IMR-90 (cell line): ENCODE results near the gene DLL1.

Experiments
- BHLHE40 ChIP-seq: fragments of 150-350 bp; IDR thresholded peaks from 2 replicates; pipeline ENCODE4 v1.6.1; 2016; ENCODE audit warnings: mild to moderate bottlenecking, low read depth, low read length
- RAD21 ChIP-seq: IDR thresholded peaks from 2 replicates; pipeline ENCODE4 v1.6.1; 2012; ENCODE audit warnings: low read length, improper control_type of control experiment
- TF ChIP-seq, protein P1 (sequence below): conservative IDR thresholded peaks from 2 replicates; pipeline ENCODE4 v1.5.1; 2012; ENCODE audit warnings: mild to moderate bottlenecking, low read depth, low read length, improper control_type of control experiment

DNA sequence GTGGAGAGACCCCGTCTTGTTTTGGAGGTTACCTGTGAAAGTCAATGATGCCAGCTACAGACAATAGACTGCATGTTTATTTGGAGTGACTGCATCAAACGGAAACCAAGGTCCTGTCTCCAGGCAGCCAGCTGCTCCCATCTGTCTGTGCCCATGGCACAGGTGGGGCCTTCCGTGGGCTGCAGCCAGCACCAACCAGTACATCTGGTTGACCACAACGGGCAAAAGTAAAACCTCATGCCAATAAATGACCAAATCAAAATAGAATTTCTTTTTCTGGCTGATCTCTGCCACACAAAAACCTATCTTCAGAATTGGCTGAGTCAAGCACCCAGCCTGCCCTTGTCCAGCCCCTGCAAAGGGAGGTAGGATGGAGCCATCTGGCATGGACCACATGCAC, 33.5 kb downstream of the DLL1 start:
- TF ChIP-seq, protein P1, sequence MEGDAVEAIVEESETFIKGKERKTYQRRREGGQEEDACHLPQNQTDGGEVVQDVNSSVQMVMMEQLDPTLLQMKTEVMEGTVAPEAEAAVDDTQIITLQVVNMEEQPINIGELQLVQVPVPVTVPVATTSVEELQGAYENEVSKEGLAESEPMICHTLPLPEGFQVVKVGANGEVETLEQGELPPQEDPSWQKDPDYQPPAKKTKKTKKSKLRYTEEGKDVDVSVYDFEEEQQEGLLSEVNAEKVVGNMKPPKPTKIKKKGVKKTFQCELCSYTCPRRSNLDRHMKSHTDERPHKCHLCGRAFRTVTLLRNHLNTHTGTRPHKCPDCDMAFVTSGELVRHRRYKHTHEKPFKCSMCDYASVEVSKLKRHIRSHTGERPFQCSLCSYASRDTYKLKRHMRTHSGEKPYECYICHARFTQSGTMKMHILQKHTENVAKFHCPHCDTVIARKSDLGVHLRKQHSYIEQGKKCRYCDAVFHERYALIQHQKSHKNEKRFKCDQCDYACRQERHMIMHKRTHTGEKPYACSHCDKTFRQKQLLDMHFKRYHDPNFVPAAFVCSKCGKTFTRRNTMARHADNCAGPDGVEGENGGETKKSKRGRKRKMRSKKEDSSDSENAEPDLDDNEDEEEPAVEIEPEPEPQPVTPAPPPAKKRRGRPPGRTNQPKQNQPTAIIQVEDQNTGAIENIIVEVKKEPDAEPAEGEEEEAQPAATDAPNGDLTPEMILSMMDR = no peak
- TF ChIP-seq BHLHE40 = no peak
- TF ChIP-seq RAD21 = no peak
